Measurements from ENCODE around the gene OR2L2.
A peak's percentile ranks its signal among the peaks of the same experiment; 100 is the strongest.
"Not testable (repeated sequence)": the region's sequence is repeated elsewhere in the genome, so short reads cannot be mapped to it uniquely, and the experiment has no call there.

The OR2L2 gene, protein sequence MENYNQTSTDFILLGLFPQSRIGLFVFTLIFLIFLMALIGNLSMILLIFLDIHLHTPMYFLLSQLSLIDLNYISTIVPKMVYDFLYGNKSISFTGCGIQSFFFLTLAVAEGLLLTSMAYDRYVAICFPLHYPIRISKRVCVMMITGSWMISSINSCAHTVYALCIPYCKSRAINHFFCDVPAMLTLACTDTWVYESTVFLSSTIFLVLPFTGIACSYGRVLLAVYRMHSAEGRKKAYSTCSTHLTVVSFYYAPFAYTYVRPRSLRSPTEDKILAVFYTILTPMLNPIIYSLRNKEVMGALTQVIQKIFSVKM

GRCh38 chr1:248029770-248030169 lies at the start of gene OR2L2:
OR2L2 (plus strand) TSS chr1:248030070; CDS start chr1:248038268, 8,198 bp downstream.
- DNase-seq: no peak

DNA sequence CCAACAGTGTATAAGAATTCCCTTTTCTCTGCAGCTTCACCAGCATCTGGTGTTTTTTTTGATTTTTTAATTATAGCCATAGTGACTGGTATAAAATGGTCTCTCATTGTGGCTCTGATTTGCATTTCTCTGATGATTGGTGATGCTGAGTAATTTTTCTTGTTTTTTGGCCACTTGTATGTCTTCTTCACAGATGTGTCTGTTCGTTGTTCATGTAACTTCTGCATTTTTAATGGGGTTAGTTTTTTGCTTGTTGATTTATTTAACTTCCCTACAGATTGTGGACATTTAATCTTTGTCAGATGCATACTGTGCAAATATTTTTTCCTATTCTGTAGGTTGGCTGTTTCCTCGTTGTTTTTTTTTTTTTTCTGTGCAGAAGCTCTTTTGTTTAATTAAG lies 36.9 kb upstream of the OR2L2 start:
- DNase-seq: no peak

DNA sequence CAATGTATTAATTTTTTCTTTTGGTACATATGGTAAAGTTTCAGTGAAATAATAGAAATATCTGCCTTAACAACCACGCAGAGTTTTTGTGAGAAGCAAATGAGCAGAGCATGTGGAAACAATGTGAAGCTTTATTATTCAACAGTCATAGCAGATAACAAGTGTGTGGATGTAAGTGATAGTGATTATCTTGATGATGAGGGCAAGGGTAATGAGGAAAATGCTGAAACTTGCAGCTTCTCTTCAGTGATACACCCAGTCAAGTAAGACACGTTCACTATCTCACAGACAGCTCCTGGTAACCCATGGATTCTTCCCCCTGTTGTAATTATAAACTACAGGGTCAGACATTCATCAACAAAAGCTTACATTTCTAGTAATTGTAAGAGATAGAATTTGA lies 31.1 kb upstream of the OR2L2 start:
- peak; percentile 82 for DNase-seq

GRCh38 chr1:248000169-248000568 lies 29.7 kb upstream of the OR2L2 start:
- no peak for DNase-seq

DNA sequence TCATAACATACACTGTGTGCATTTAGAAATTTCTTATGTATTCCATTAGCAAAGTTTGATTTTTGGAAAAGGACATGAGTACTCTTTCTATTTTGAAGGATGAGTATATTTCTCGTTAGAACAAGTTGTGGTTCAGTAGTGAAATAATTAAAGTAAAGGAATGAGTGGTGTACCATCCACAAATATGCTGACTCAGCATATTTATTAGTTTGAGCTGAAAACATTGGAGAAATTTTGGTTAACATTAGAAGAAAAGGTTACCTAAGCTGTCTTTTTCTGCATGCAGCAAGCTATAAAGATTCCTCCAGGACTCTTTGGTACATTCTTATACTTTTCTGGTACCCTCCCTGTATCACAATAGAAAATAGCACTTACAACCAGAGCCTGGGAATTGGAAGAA lies 22.1 kb upstream of the OR2L2 start:
- DNase-seq: no peak

DNA sequence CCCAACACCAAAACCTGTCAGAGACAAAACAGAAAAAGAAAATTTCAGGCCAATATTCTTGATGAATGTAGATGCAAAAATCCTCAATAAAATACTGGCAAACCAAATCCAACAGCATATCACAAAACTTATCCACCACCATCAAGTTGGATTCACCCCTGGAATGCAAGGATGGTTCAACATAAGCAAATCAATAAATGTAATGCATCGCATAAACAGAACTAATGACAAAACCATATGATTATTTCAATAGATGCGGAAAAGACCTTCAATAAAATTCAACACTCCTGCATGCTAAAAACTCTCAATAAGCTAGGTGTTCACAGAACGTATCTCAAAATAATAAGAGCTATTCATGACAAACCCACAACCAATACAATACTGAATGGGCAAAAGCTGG lies 20.2 kb upstream of the OR2L2 start:
- no peak for DNase-seq

- DNase-seq: no peak
Observed at GRCh38 chr1:248013229-248013710, 16.6 kb upstream of the OR2L2 start, which contains the start of gene OR2L5. OR2L5 (plus strand) TSS chr1:248013660; CDS start chr1:248021948, 8,288 bp downstream.

DNA sequence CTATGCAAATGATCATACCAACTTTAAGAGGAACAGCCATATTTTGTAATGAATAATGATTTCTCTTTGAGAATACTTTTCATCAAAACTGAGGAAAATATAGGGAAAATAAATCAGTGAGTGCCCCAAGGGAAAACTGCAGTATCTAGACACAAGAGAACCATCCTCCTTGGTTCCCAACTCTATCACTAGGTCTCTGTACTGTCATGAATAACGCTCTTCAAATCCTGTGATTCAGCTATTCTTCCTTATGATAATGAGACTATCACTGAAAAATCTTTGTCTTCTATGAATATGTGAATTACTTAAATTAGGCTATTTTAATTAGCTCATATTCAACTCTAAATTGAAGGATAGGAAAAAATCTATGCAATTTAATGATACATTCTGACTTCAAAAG lies 14.1 kb upstream of the OR2L2 start:
- DNase-seq: no peak

GRCh38 chr1:248045209-248045608 lies 15.3 kb downstream of the OR2L2 start:
- no peak for DNase-seq

GRCh38 chr1:248046536-248046935 lies 16.7 kb downstream of the OR2L2 start, which contains the start of gene OR2L3:
OR2L3 (plus strand) TSS chr1:248046836; CDS start chr1:248060682, 13,846 bp downstream.
- DNase-seq: no peak

GRCh38 chr1:248047008-248047407 lies 17.1 kb downstream of the OR2L2 start:
- DNase-seq: no peak

DNA sequence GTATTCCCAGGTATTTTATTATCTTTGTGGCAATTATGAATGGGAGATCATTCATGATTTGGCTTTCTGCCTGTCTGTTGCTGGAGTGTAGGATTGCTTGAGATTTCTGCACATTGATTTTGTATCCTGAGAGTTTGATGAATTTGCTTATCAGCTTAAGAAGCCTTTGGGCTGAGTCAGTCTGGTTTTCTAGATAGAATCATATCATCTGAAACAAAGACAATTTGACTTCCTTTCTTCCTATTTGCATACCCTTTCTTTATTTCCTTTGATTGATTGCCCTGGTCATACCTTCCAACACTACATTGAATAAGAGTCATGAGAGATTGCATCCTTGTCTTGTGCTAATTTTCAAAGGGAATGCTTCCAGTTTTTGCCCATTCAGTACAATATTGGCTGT lies 24.8 kb downstream of the OR2L2 start:
- DNase-seq: no peak

DNA sequence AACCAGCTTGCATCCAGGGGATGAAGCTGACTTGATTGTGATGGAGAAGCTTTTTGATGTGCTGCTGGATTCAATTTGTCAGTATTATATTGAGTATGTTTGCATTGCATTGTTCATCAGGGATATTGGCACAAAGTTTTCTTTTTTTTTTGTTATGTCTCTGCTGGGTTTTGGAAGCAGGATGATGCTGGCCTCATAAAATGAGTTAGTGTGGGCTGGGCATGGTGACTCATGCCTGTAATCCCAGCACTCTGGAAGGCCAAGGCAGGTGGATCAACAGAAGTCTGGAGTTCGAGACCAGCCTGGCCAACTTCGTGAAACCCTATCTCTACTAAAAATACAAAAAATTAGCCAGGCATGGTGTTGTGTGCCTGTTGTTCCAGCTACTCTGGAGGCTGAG lies 25.4 kb downstream of the OR2L2 start:
- DNase-seq: no peak

- no peak for DNase-seq
Observed at GRCh38 chr1:248065071-248065470, 35.2 kb downstream of the OR2L2 start.

DNA sequence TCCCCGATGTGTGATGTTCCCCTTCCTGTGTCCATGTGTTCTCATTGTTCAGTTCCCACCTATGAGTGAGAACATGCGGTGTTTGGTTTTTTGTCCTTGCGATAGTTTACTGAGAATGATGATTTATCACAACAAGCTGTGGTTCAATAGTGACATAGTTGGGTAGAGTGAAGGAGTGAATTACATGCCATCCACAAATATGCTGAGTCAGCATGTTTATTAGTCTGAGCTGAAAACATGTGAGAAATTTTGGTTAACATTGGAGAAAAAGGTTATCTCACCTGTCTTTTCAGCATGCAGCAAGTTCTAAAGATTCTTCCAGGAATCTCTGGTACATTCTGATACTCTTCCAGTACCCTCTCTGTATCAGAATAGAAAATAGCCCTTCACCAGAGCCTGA lies 35.7 kb downstream of the OR2L2 start:
- no peak for DNase-seq

DNA sequence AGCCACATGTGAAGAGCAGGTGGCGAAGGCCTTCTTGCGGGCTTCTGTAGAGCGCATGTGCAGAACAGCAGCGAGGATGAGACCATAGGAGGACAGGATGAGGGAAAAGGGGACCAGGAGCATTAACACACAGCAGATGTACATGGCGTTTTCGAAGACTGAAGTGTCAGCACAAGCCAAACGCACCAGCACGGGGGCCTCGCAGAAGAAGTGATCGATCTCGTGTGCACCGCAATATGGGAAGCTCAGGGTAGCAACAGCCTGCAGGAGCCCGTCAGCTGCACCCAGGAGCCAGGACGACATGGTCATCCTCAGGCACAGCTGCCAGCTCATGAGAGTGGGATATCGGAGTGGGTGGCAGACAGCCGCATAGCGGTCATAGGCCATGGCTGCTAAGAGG lies 54.0 kb downstream of the OR2L2 start:
- not testable (repeated sequence) for DNase-seq
